Measurements from ENCODE around the gene RADIL. TPM values are rescaled to one million over a fixed set of nuclear protein-coding genes. Genes with fewer than 3 reads are reported as not detected.

Gene RADIL
- total and polyA plus RNA-seq, 2 of the 13 experiments (the other 11 are each of a cell fraction or from before 2014, with no cell fraction given): 0.05 to 0.09 TPM

DNA sequence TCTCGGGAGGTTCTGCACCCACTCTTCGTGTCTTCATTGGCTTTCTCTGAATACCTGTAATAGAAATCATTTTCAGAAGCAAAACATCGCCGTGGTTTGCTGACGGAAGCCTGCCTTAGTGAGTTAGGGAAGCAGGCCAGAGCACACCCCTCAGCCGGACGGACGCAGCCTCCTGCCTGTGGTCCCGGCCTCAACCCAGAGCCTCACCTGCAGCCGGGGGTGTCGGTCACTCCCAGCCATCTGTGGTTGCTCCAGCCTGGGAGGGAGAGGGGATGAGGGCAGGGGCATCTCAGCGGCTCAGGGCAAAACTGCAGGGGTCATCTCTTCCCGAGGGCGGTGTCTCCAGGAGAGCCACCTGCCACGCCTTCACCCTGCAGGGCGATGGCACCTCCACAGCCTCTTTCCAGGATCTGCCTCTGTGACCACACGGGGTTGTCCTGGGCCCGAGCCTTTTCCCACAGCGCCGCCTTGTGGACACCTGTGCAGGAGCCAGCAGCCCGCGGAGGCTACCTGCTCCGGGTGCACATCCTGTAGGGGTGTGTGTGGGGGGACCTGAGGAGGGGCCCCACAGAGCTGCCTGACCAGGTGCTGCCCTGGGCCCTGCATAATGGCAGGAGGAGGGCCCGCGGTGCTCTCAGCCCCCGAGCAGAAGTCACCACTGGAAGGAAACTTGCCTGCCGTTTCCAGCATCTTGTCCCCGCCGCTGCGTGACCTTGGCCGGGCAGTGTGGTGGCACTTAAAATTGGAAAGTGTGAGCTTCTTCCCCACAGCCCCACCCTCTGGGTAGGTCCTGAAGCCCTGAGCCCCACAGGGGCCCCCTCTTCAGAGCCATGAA, 129.7 kb downstream of the RADIL start (continued):
- peak; percentile 33; the same call in 1 of the 2 replicates for TF ChIP-seq ARID4A (CRISPR knock-in tag; IDR thresholded peaks at IDR 0.05; ENCODE audit: borderline replicate concordance)
- peak; percentile 31 for TF ChIP-seq AGO2 (optimal IDR thresholded peaks at IDR 0.05; ENCODE audit: low read depth, low read length)
- TF ChIP-seq NR2F6 (IDR thresholded peaks at IDR 0.05): no peak
- TF ChIP-seq NR2F6 (CRISPR knock-in tag; IDR thresholded peaks at IDR 0.05): 0 out of 2 replicates have a peak, but pooled peaks have one; percentile 19
- TF ChIP-seq ZNF598 (CRISPR knock-in tag; IDR thresholded peaks at IDR 0.05; ENCODE audit: borderline replicate concordance): peak; percentile 56; the same call in 1 of the 2 replicates
- TF ChIP-seq MTERF4 (CRISPR knock-in tag; IDR thresholded peaks at IDR 0.05): peak; percentile 77; the same call in 1 of the 2 replicates
- peak; percentile 45; the same call in 1 of the 2 replicates for TF ChIP-seq BORCS8-MEF2B (CRISPR knock-in tag; IDR thresholded peaks at IDR 0.05)
- TF ChIP-seq, protein P1, sequence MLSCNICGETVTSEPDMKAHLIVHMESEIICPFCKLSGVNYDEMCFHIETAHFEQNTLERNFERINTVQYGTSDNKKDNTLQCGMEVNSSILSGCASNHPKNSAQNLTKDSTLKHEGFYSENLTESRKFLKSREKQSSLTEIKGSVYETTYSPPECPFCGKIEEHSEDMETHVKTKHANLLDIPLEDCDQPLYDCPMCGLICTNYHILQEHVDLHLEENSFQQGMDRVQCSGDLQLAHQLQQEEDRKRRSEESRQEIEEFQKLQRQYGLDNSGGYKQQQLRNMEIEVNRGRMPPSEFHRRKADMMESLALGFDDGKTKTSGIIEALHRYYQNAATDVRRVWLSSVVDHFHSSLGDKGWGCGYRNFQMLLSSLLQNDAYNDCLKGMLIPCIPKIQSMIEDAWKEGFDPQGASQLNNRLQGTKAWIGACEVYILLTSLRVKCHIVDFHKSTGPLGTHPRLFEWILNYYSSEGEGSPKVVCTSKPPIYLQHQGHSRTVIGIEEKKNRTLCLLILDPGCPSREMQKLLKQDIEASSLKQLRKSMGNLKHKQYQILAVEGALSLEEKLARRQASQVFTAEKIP (CRISPR knock-in tag; IDR thresholded peaks at IDR 0.05; ENCODE audit: borderline replicate concordance): no peak
- TF ChIP-seq ZMYM4 (CRISPR knock-in tag; IDR thresholded peaks at IDR 0.05): no peak
- TF ChIP-seq IKZF5 (CRISPR knock-in tag; IDR thresholded peaks at IDR 0.05): no peak; the same call in 1 of the 2 replicates
- no peak for TF ChIP-seq FUBP1 (CRISPR knock-in tag; IDR thresholded peaks at IDR 0.05; ENCODE audit: borderline replicate concordance)
- TF ChIP-seq ZNF552 (CRISPR knock-in tag; IDR thresholded peaks at IDR 0.05; ENCODE audit: borderline replicate concordance): no peak
- 0 out of 2 replicates have a peak, but pooled peaks have one; percentile 44 for TF ChIP-seq ZNF616 (CRISPR knock-in tag; IDR thresholded peaks at IDR 0.05; ENCODE audit: low read depth)
- peak; percentile 44; the same call in 1 of the 2 replicates for TF ChIP-seq HDAC1 (CRISPR knock-in tag; IDR thresholded peaks at IDR 0.05)
